HG02678 (cell line): ENCODE data around the gene BFSP2.
"Not testable (repeated sequence)": the region's sequence is repeated elsewhere in the genome, so short reads cannot be mapped to it uniquely, and the experiment has no call there.

ENCODE experiments used
- ATAC-seq: cut with Tn5 transposase; IDR thresholded peaks from one replicate; pipeline ENCODE4 v1.9.1; 2021; ENCODE audit warnings: mild to moderate bottlenecking, moderate library complexity; ENCODE audit not compliant: unreplicated experiment

Gene BFSP2

GRCh38 chr3:133477487-133477886, 77.6 kb downstream of the BFSP2 start:
- ATAC-seq = peak; percentile 50

DNA sequence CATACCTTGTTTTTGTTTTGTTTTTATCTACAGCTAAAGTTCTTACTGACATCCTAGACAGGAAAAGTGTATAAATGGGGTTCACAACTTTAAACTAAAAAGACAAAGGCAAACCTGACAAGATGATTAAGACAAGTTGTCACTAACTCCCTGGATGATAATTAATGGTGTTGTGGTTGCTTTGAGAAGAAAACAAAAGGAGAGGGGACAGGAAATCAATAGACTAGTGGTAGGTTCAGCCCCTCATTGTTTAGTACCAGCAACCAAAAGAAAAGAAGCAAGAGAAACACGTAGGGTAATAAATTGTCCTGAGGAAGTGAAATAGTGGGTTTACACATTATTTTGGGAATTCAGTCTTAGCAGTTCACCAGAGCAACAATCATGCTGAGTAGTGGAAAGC, 78.8 kb downstream of the BFSP2 start:
- no peak for ATAC-seq

GRCh38 chr3:133479401-133479800, 79.5 kb downstream of the BFSP2 start:
- ATAC-seq = no peak

- ATAC-seq = peak; percentile 58
Measured at GRCh38 chr3:133479895-133480669, 80.2 kb downstream of the BFSP2 start.

DNA sequence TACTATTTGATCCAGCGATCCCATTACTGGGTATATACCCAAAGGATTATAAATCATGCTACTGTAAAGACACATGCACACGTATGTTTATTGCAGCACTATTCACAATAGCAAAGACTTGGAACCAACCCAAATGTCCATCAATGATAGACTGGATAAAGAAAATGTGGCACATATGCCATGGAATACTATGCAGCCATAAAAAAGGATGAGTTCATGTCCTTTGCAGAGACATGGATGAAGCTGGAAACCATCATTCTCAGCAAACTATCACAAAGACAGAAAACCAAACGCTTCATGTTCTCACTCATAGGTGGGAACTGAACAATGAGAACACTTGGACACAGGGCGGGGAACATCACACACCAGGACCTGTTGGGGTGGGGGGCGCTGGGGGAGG, 82.6 kb downstream of the BFSP2 start:
- not testable (repeated sequence) for ATAC-seq

DNA sequence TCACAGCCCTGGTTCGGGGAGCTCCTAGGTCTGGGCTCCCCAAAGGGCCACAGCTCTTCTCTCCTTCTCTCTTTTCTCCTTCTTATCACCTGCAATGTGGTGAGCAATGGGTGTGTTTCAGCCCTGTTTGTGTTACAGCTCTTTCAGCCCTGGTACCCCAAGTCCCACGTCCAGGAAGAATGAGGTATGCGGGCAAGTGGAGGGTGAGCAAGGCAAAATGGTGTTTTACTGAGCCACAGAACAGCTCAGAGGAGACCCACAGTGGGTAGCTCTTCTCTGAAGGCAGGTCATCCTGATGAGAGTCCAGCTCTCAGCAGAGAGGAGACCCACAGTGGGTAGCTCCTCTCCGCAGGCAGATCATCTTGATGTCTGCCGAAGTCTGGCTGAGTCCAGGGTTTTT, 86.8 kb downstream of the BFSP2 start:
- no peak for ATAC-seq

- ATAC-seq = no peak
Measured at GRCh38 chr3:133487204-133487603, 87.3 kb downstream of the BFSP2 start.

GRCh38 chr3:133487920-133488540, 88.2 kb downstream of the BFSP2 start:
- no peak for ATAC-seq

DNA sequence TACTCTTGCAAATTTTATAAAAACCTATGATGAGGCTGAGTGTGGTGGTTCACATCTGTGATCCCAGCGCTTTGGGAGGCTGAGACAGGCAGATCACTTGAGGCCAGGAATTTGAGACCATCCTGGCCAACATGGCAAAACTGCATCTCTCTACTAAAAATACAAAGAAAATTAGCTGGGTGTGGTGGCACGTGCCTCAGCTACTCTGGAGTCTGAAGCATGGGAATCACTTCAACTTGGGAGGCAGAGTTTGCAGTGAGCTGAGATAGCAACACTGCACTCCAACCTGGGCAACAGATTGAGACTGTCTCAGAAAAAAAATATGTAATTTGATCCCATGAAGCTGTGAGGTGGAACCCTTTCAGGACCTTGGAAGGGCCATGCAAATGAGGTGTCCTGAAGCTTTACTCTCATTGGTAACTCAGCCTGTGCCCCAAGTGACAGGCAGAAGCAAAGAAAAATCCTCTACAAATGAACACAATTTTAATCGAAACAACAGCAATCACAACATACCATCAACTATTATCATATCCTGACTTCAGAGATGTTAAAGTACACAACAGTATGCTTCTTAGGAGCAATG, 89.0 kb downstream of the BFSP2 start:
- no peak for ATAC-seq

GRCh38 chr3:133489466-133490085, 89.7 kb downstream of the BFSP2 start:
- no peak for ATAC-seq

DNA sequence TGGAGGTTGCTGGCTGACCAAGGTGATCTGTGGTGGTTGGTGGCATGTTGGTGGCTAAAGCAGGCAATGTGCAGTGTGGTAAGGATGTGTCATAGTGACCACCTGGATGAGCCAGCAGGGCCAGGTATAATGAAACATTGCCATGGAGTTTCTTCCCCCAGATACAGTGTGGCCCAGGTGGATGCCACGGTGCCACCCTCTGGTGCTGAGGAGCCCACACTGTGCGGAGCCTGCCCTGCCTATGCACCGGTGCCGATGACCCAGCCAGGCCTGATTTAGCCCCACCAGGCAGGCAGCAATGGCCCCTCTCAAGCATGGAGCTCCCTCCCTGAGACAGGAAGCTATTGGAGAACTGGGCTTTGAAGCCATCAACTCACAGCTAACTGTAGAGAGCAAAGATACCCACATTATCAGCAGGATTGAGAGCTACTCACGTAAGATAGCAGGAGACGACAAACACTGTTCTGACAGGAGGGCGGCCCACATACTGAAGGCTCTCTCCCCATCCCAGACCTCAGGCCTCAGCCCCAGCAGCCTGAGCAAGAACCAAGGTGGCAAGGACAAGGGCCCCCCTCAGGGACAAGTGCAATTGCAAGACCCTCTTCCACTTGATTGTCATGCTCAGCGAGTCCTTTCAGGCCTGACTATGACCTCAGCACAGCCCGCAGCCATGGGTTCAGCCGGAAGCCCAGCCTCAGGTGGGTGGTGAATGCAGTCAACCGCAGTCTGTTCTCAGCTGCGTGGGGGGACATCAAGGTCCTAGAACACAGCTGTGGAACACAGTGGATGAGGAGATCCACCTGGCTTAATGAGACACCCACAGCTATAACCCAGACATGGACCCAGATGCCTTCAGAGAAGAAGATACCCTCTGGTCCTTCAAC, 90.9 kb downstream of the BFSP2 start:
- ATAC-seq = peak; percentile 91

DNA sequence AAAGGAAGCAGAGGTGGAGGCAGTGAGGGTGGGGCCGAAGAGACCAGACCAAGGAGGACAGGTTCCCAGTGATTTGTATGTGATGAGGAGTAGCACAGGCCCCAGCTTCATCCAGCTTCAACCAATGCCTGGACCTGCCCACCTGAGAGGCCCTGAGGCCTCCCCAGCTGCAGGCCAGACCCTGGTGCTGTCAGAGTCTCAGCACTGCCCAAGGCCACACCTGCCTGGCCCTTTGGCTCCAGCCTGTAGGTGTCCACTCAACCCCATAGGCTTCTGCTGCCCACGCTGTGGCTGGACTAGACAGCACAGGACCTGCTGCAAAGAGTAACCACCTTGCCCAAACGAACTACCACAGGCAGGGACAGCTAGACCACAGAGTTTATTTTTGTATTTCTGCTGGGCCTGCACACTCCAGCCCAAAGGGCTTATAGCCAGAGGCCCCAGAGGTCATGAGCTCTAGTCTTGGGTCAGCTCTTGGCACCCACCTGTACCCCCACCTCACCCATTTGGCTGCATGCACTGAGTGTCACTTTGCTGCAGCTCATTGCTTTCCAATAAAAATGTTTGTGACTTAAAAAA, 91.7 kb downstream of the BFSP2 start:
- peak; percentile 27 for ATAC-seq

GRCh38 chr3:133492159-133492741, 92.4 kb downstream of the BFSP2 start:
- no peak for ATAC-seq

DNA sequence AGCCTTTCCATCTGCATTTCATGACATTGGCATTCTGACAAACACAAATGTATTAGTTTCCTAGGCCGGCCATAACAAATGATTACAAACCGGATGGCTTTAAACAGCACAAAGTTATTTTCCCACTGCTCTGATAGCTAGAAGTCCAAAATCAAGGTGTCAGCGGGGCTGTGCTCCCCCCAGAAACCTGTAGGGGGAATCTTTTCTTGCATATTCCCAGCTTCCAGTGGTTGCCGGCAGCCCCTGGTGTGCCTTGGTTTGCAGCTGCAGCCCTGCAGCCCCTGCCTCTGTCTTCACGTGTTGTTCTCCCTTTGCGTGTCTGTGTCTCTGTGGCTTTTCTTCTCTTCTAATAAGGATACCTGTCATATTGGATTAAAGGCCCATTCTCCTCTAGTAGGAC, 94.6 kb downstream of the BFSP2 start:
- no peak for ATAC-seq

DNA sequence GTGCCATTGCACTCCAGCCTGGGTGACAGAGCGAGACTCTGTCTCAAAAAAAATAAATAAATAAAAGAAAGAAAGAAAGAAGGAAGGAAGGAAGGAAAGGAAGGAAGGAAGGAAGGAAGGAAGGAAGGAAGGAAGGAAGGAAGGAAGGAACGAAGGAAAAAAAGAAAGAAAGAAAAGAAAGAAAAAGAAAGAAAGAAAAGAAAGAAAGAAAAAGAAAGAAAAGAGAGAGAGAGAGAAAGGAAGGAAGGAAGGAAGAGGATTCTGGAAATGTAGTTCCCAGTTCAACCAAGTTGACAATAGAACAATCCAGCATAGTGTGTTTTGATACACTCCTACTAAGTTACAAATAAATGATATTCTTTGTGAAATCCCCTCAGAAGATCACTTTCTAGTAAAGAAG, 102.7 kb downstream of the BFSP2 start:
- not testable (repeated sequence) for ATAC-seq

DNA sequence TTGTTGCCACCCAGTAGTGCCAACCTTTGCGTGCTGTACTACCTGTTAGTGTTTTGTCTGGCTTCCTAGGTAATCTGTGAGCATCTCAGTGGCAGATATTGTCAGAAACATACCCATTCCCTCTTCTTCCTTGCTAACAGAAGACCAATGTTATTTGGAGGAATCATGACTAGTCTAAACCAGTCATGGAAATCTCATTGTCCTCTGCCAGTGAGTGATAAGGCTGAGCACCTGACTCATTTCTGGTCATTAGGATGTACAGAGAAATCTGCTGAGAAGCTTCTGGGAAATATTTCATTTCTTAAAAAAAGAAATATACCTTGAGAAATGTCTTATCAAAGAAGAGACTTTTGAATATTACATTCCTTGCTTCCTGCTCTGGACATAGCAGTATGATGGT, 103.6 kb downstream of the BFSP2 start:
- no peak for ATAC-seq

- ATAC-seq = no peak
Measured at GRCh38 chr3:133504736-133505135, 104.9 kb downstream of the BFSP2 start.

DNA sequence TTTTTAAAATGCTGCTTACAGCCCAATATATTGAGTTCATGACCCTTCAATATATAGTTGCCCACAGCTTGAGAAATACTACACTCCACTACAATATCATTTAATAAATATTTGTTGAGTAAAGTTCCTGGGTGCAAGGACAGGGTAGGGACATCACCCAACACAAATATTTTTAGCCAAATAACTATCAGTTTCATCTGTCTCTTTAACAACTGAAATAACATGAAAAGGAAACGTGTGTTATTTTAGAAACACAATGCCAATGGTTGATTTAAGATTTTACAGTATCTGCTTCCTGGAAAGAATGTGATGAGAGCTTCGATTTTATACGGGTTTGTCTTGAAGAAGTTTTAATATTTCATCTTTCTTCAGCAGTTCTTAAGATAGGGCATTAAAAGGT, 106.0 kb downstream of the BFSP2 start:
- ATAC-seq = peak; percentile 40

DNA sequence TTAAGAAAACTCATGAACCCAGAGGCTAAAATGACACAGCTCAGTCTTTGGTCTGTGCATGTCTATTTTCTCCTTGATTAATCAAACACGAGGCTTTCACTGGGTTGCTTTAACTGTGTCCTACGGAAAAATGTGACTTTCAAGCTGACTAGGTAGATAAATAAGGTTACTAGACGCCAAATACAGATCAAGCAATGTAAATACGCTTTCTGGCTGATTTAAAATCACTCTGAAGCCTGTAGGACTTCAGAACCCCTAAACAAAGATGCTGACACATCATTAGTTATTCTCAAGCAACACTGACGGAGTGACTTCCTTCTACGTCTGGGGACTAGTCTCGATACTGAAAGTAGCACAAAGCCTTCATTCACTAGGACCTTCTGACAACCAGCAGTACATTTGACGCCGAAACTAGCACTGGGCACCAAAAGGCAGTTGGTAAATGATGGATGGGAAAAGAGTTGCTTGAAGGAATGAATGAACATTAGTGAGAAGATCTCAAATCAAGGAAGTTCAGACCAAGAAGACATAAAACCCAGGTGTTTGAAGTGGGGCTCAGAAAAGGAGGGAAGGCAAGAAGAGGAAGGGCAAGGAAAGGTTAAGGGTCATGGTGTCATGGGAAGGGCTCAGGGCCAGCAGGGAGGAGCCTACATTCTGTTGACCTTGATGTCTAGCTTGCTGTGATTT, 106.5 kb downstream of the BFSP2 start:
- ATAC-seq = peak; percentile 98
